ENCODE results near the gene BCL2. TPM values are rescaled to one million over a fixed set of nuclear protein-coding genes. Genes with fewer than 3 reads are reported as not detected.

BCL2 gene
- total RNA-seq, 1 experiment from 2014 or later, result 1.3 TPM

DNA sequence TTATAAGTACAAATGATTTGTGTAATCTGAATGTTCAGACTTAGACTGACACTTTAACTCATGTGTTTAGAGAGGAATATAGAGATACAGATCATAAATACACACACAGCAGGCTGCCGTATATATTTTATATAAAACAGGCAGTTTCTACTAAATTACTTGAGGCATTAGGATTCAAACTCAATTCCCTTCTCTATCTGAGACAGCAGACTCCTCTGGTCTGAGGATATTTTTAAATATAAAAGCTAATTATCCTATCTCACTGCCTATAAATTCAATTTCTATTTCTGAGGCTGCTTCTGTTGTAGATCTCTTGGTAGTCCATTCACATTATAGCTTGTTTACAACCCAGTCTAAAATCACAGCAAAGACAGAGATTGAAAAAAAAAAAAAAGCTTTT, 46.9 kb downstream of the BCL2 start:
- Mint-ChIP-seq H3K36me3 (ENCODE audit: insufficient read depth in 1 of 3, low read depth in 3 of 3) (no peaks in the 10 kb centered on the region), H3K27me3 (ENCODE audit: low read depth) (no peaks in the 10 kb centered on the region)
- TF ChIP-seq, protein P1, sequence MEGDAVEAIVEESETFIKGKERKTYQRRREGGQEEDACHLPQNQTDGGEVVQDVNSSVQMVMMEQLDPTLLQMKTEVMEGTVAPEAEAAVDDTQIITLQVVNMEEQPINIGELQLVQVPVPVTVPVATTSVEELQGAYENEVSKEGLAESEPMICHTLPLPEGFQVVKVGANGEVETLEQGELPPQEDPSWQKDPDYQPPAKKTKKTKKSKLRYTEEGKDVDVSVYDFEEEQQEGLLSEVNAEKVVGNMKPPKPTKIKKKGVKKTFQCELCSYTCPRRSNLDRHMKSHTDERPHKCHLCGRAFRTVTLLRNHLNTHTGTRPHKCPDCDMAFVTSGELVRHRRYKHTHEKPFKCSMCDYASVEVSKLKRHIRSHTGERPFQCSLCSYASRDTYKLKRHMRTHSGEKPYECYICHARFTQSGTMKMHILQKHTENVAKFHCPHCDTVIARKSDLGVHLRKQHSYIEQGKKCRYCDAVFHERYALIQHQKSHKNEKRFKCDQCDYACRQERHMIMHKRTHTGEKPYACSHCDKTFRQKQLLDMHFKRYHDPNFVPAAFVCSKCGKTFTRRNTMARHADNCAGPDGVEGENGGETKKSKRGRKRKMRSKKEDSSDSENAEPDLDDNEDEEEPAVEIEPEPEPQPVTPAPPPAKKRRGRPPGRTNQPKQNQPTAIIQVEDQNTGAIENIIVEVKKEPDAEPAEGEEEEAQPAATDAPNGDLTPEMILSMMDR (conservative IDR thresholded peaks at IDR 0.05), result no peak

More for the DNA sequence above, 46.9 kb downstream of the BCL2 start:
- Histone ChIP-seq H3K4ac (ENCODE audit: low read depth, low read length) (no peak overlapping the region), H2BK120ac (ENCODE audit: low read depth, low read length, poor library complexity, severe bottlenecking) (no peak overlapping the region), H4K8ac (replicated peaks; ENCODE audit: insufficient read length, low read depth, low read length) (no peak overlapping the region), H2BK15ac (ENCODE audit: low read depth, low read length) (no peak overlapping the region), H3K18ac (ENCODE audit: insufficient read length, low read depth, low read length) (no peak overlapping the region), H3K23ac (ENCODE audit: insufficient read length, low read depth, low read length) (no peak overlapping the region), H2AFZ (ENCODE audit: low read length) (no peak overlapping the region), H3T11ph (ENCODE audit: low read length) (no peak overlapping the region), H3K23me2 (ENCODE audit: insufficient read length, low read depth, low read length, poor library complexity, severe bottlenecking) (no peaks in the 10 kb centered on the region), H4K20me1 (ENCODE audit: control insufficient read depth, insufficient read depth, insufficient read length) (no peaks in the 10 kb centered on the region), H3K27ac (ENCODE audit: insufficient read length, low read depth, low read length) (no peak overlapping the region), H2BK5ac (ENCODE audit: insufficient read length, low read length) (no peak overlapping the region), H4K91ac (ENCODE audit: insufficient read length, low read depth, low read length) (no peak overlapping the region), H3K4me2 (ENCODE audit: insufficient read depth, insufficient read length, low read length) (no peak overlapping the region), H2BK20ac (ENCODE audit: low read depth, low read length, poor library complexity, severe bottlenecking) (no peak overlapping the region), H3K56ac (ENCODE audit: insufficient read length, low read depth, low read length) (no peak overlapping the region), H2BK12ac (ENCODE audit: insufficient read length, low read depth, low read length) (no peak overlapping the region), H2AK5ac (ENCODE audit: insufficient read length, low read length) (no peak overlapping the region), H3K79me1 (ENCODE audit: insufficient read depth, low read depth, low read length, poor library complexity, severe bottlenecking) (no peaks in the 10 kb centered on the region), H4K5ac (ENCODE audit: insufficient read length, low read depth, low read length) (no peak overlapping the region), H3K79me2 (ENCODE audit: insufficient read depth, low read length) (no peaks in the 10 kb centered on the region), H3K9ac (ENCODE audit: extremely low read depth, insufficient read length, low read length) (no peak overlapping the region), H3K9me3 (ENCODE audit: control insufficient read depth, low read depth, low read length) (no peaks in the 10 kb centered on the region), H3K4me1 (ENCODE audit: insufficient read depth, low read length) (no peaks in the 10 kb centered on the region), H3K27me3 (ENCODE audit: insufficient read depth, low read length) (no peaks in the 10 kb centered on the region), H3K14ac (ENCODE audit: insufficient read depth, low read length) (no peak overlapping the region)
- no CpG with 5 or more reads among the region's 1 CpG for WGBS (ENCODE audit: extremely low coverage, insufficient read length, low lambda C conversion rate)
- no peak overlapping the region for H3K27ac Mint-ChIP-seq
- no peak overlapping the region for H3K4me3 Mint-ChIP-seq
- H3K4me1 Mint-ChIP-seq, result no peaks in the 10 kb centered on the region
- no peaks in the 10 kb centered on the region for H3K9me3 Mint-ChIP-seq
- DNase-seq, result no peak

Data from H9 (cell line).